ENCODE measurements around the gene AGA. TPM values are rescaled to one million over a fixed set of nuclear protein-coding genes. Genes with fewer than 3 reads are reported as not detected.

Gene AGA
- total and polyA plus RNA-seq, 10 of the 15 experiments (the other 5 are each of a cell fraction or from before 2014, with no cell fraction given): 17.1 to 37.6 (median 24.5) TPM

DNA sequence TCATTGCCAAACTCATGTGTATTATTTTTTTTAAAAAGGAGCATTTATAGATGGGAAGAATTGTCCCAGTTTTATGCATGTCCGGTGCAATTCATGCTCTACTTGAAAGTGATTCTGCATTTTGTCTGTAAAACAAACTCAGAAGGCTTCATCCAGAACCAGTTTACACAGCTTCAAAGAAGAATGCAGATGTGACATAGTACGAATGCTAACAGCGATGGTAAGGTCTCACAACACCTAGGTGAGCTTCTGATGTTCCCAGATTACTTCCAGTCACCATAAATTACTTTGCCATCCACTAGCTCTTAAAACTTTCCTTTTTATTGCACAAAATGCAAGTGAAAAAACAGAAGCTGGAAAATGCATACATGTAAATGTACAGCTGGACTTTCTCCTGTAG is 41.5 kb upstream of the AGA start:
- H3K27ac ChIP-seq (ENCODE audit: control insufficient read depth, insufficient read depth): no peak overlapping the region
- no peaks in the 10 kb centered on the region for H3K79me2 ChIP-seq (ENCODE audit: control insufficient read depth, insufficient read depth, low read length)
- no peak overlapping the region for H2AFZ ChIP-seq (ENCODE audit: control insufficient read depth, low read depth, low read length)
- no peak overlapping the region for H3K4me3 ChIP-seq
- H3K9me3 ChIP-seq (replicated peaks; ENCODE audit: control insufficient read depth, insufficient read depth, low read length): no peaks in the 10 kb centered on the region
- WGBS (ENCODE audit: insufficient coverage, insufficient replicate concordance, low lambda C conversion rate, missing lambda C conversion rate): 45% methylated on average over 3 of the region's 3 CpGs
- ChIA-PET POLR2A (interaction anchor here (1.1 kb wide), 1 partner anchor 10 kb away, joined by 3 read pairs; no protein-coding TSS in a partner anchor), RAD21 (ENCODE audit: unreplicated experiment) (no interaction called here), CTCF (no interaction called here), SMC1A (ENCODE audit: uncharacterized antibody, unreplicated experiment) (interaction anchor here (1.1 to 1.5 kb wide), 2 partner anchors 10 to 91 kb away, joined by 3 to 5 read pairs; no protein-coding TSS in a partner anchor)
- no peak for DNase-seq (ENCODE audit: low read depth, low spot score)
- no peaks in the 10 kb centered on the region for H3K36me3 ChIP-seq (ENCODE audit: control insufficient read depth in 2 of 2, insufficient read depth in 2 of 2, low read length in 1 of 2)
- no peak overlapping the region for H3K9ac ChIP-seq (ENCODE audit: control insufficient read depth, insufficient read depth, low read length)
- H3K27me3 ChIP-seq (replicated peaks in 1 of 2; ENCODE audit: control insufficient read depth in 2 of 2, insufficient read depth in 2 of 2, low read length in 1 of 2): no peaks in the 10 kb centered on the region
- TF ChIP-seq HDAC2 (IDR thresholded peaks at IDR 0.05) (no peak), GATAD2B (conservative IDR thresholded peaks at IDR 0.05; ENCODE audit: low read depth) (no peak), EGR1 (IDR thresholded peaks at IDR 0.05; ENCODE audit: borderline replicate concordance in 1 of 2, low read depth in 2 of 2, low read length in 2 of 2) (no peak), MYB (IDR thresholded peaks at IDR 0.05; ENCODE audit: borderline replicate concordance, low read depth, low read length) (no peak)
- ATAC-seq: no peak
- H3K4me1 ChIP-seq (ENCODE audit: control insufficient read depth, insufficient read depth, low read length): no peaks in the 10 kb centered on the region
- in situ Hi-C loops (cut with MboI) (no loop called here), intact Hi-C loops (cut with micrococcal nuclease; ENCODE audit: unreplicated experiment) (no loop called here)
- FAIRE-seq: no peak
- H4K20me1 ChIP-seq (ENCODE audit: control insufficient read depth, insufficient read depth): no peaks in the 10 kb centered on the region
- no TSS peak for BruUV-seq (replicated peaks)
- no peak overlapping the region for H3K4me2 ChIP-seq (ENCODE audit: control insufficient read depth, insufficient read depth)

DNA sequence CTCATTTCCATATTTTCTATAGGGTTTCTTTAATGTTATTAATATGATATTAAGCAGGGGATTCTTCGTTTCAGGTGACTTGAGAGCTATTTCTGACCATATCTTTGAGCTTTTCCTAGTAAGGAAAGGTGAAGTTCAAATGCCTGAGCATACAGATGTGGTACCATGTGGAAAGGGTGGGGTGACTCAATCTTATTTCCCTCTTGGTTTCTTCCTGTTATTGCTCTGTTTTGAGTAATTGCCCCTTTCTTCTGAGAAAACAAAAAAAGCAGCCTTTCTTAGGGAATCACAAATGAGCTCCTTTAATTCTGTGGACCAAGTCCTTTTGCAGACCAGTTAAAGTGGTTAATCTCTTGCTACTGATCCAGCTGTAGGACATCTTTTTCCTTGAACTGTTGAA is 41.0 kb upstream of the AGA start:
- no TSS peak for BruUV-seq (replicated peaks)
- DNase-seq (ENCODE audit: low read depth, low spot score) (no peak), FAIRE-seq (no peak), ATAC-seq (no peak)
- TF ChIP-seq RCOR1 (conservative IDR thresholded peaks at IDR 0.05; ENCODE audit: low read depth, low read length) (no peak), BCL3 (IDR thresholded peaks at IDR 0.05; ENCODE audit: borderline replicate concordance, insufficient read depth, low read depth, low read length, poor library complexity, severe bottlenecking) (no peak), SMAD5 (IDR thresholded peaks at IDR 0.05; ENCODE audit: low read depth) (no peak), BACH1 (IDR thresholded peaks at IDR 0.05; ENCODE audit: borderline replicate concordance) (no peak), MYC (IDR thresholded peaks at IDR 0.05; ENCODE audit: insufficient read depth, insufficient read length, insufficient replicate concordance, low read length, severe bottlenecking) (no peak)
- Histone ChIP-seq H3K27ac (ENCODE audit: control insufficient read depth, insufficient read depth) (no peak overlapping the region), H3K9me3 (replicated peaks; ENCODE audit: control insufficient read depth, insufficient read depth, low read length) (no peaks in the 10 kb centered on the region), H4K20me1 (ENCODE audit: control insufficient read depth, insufficient read depth) (no peaks in the 10 kb centered on the region), H3K79me2 (ENCODE audit: control insufficient read depth, insufficient read depth, low read length) (no peaks in the 10 kb centered on the region), H3K27me3 (replicated peaks in 1 of 2; ENCODE audit: control insufficient read depth in 2 of 2, insufficient read depth in 2 of 2, low read length in 1 of 2) (no peaks in the 10 kb centered on the region), H3K9ac (ENCODE audit: control insufficient read depth, insufficient read depth, low read length) (no peak overlapping the region), H2AFZ (ENCODE audit: control insufficient read depth, low read depth, low read length) (no peak overlapping the region), H3K4me3 (no peak overlapping the region), H3K36me3 (ENCODE audit: control insufficient read depth in 2 of 2, insufficient read depth in 2 of 2, low read length in 1 of 2) (no peaks in the 10 kb centered on the region), H3K4me2 (ENCODE audit: control insufficient read depth, insufficient read depth) (no peak overlapping the region), H3K4me1 (ENCODE audit: control insufficient read depth, insufficient read depth, low read length) (no peaks in the 10 kb centered on the region)
- WGBS (ENCODE audit: insufficient coverage, insufficient replicate concordance, low lambda C conversion rate, missing lambda C conversion rate): 0% methylated on average over 1 of the region's 1 CpG
- intact Hi-C loops (cut with micrococcal nuclease; ENCODE audit: unreplicated experiment): no loop called here
- in situ Hi-C loops (cut with MboI): no loop called here
- POLR2A ChIA-PET: interaction anchor here (1.1 kb wide), 1 partner anchor 9 kb away, joined by 3 read pairs; no protein-coding TSS in a partner anchor
- CTCF ChIA-PET: no interaction called here
- RAD21 ChIA-PET (ENCODE audit: unreplicated experiment): no interaction called here
- SMC1A ChIA-PET (ENCODE audit: uncharacterized antibody, unreplicated experiment): interaction anchor here (1.1 to 1.5 kb wide), 2 partner anchors 10 to 90 kb away, joined by 3 to 5 read pairs; no protein-coding TSS in a partner anchor
